ENCODE results near the gene ZNF497. TPM values are rescaled to one million over a fixed set of nuclear protein-coding genes. Genes with fewer than 3 reads are reported as not detected.

Gene ZNF497
- total RNA-seq, 4 donors from 2014 or later, result 0.74 to 2.4 (median 1.3) TPM

- no peak for TF ChIP-seq CTCF (IDR thresholded peaks at IDR 0.05)
- DNase-seq (ENCODE audit: low spot score) (no peak), ATAC-seq (ENCODE audit: low FRiP score) (no peak)
These were observed 35.0 kb upstream of the ZNF497 start for GRCh38 chr19:58397533-58398037.

GRCh38 chr19:58396691-58397532 is 34.4 kb upstream of the ZNF497 start:
- ATAC-seq (ENCODE audit: low FRiP score) (no peak), DNase-seq (ENCODE audit: low spot score) (no peak)
- TF ChIP-seq CTCF (IDR thresholded peaks at IDR 0.05), result no peak

GRCh38 chr19:58395979-58396627 is 33.6 kb upstream of the ZNF497 start:
- no peak for ATAC-seq (ENCODE audit: low FRiP score)
- DNase-seq (ENCODE audit: low spot score), result no peak
- TF ChIP-seq CTCF (IDR thresholded peaks at IDR 0.05), result no peak

- no peak for DNase-seq (ENCODE audit: low spot score)
- no peak for TF ChIP-seq CTCF (IDR thresholded peaks at IDR 0.05)
- ATAC-seq (ENCODE audit: low FRiP score), result no peak
These were observed 32.8 kb upstream of the ZNF497 start, which contains the start of gene RNF225 for GRCh38 chr19:58395220-58395978. TSS of gene RNF225 (plus strand) at chr19:58395656. CDS start at chr19:58396090, 434 bp downstream.

GRCh38 chr19:58394821-58395219 is 32.3 kb upstream of the ZNF497 start:
- ATAC-seq (ENCODE audit: low FRiP score) (no peak), DNase-seq (ENCODE audit: low spot score) (no peak)
- no peak for TF ChIP-seq CTCF (IDR thresholded peaks at IDR 0.05)

GRCh38 chr19:58393725-58394033 is 31.1 kb upstream of the ZNF497 start:
- DNase-seq (ENCODE audit: low spot score), result no peak
- TF ChIP-seq CTCF (IDR thresholded peaks at IDR 0.05), result no peak
- ATAC-seq (ENCODE audit: low FRiP score), result no peak
